Aorta (tissue), 5 donors: ENCODE measurements around the gene CLP1. TPM values are rescaled to one million over a fixed set of nuclear protein-coding genes. Genes with fewer than 3 reads are reported as not detected.
A peak's percentile ranks its signal among the peaks of the same experiment; 100 is the strongest.

Source experiments
- ATAC-seq: fragments of 200-7000 bp; cut with Tn5 transposase; one replicate; pipeline ENCODE4 v1.9.1; 2022; ENCODE audit warnings: moderate library complexity; ENCODE audit not compliant: low FRiP score
- DNase-seq, 2 donors: peaks; one replicate each; pipeline ENCODE4 v3.0.0-alpha.2; 2020
- H3K27ac ChIP-seq, 2 donors: one replicate each; pipeline ENCODE4 v1.5.1; 2013; ENCODE audit warnings: low read length in 2 of 2, mild to moderate bottlenecking in 2 of 2, moderate library complexity in 2 of 2, control low read depth in 1 of 2, inconsistent platforms in 1 of 2, low read depth in 1 of 2
- H3K27me3 ChIP-seq, 2 donors: one replicate each; pipeline ENCODE4 v1.6.1; 2013; ENCODE audit warnings: control low read depth in 1 of 2, low read length in 1 of 2, mild to moderate bottlenecking in 1 of 2, moderate library complexity in 1 of 2; ENCODE audit not compliant: insufficient read depth in 2 of 2, control insufficient read depth in 1 of 2
- H3K36me3 ChIP-seq, 2 donors: one replicate each; pipeline ENCODE4 v1.6.1; 2013; ENCODE audit warnings: control low read depth in 1 of 2, low read length in 1 of 2, mild to moderate bottlenecking in 1 of 2; ENCODE audit not compliant: insufficient read depth in 2 of 2, control insufficient read depth in 1 of 2
- H3K4me1 ChIP-seq, 2 donors: one replicate each; pipeline ENCODE4 v1.6.1; 2013; ENCODE audit warnings: low read length in 2 of 2, control low read depth in 1 of 2, mild to moderate bottlenecking in 1 of 2, moderate library complexity in 1 of 2; ENCODE audit not compliant: insufficient read depth in 2 of 2, control insufficient read depth in 1 of 2
- H3K4me3 ChIP-seq, 2 donors: one replicate each; pipeline ENCODE4 v1.5.1; 2013; ENCODE audit warnings: low read length in 2 of 2, control low read depth in 1 of 2, mild to moderate bottlenecking in 1 of 2
- H3K9me3 ChIP-seq: one replicate; pipeline ENCODE4 v1.6.1; 2013; ENCODE audit warnings: mild to moderate bottlenecking, low read length; ENCODE audit not compliant: control insufficient read depth
- WGBS, 2 donors: extraction: QIAGEN DNeasy Blood & Tissue Kit; methylation state at CpG; one replicate each; pipeline ENCODE4 v1.1.7; 2013; 5-methylcytosine and 5-hydroxymethylcytosine counted together
- intact Hi-C, 2 donors: fragments of 100-400 bp; cut with DNase I; formaldehyde crosslinking; loops; one replicate each; pipeline versions ENCODE4 v1.14.2 to v1.15.0; 2022
- polyA plus RNA-seq, 2 donors: library from polyadenylated mRNA; stranded (reverse); fragments of 200-250 nt; gene quantifications; one replicate each; pipeline ENCODE4 v1.2.3, GENCODE V29; 2013
- total RNA-seq, 2 donors: library from RNA; stranded (reverse); fragmentation: NEBNext Ultra II Directional; extraction: Animal tissue kit (Norgen Biotek cat#: 25700); gene quantifications; one replicate each; pipeline ENCODE4 v1.2.1, GENCODE V29; 2021
- donor health status: healthy with polysubstance abuse.
- donor health status: Bipolar disorder and iron deficiency.
- donor health status: DM: no; HTN: no; CAD: no.
- donor health status: DM: no; HTN: no; CAD: no.
- donor health status: DM: yes; HTN: yes; CAD: no.

The CLP1 gene
- total and polyA plus RNA-seq, 4 donors = 6.7 to 10.8 (median 10.3) TPM

DNA sequence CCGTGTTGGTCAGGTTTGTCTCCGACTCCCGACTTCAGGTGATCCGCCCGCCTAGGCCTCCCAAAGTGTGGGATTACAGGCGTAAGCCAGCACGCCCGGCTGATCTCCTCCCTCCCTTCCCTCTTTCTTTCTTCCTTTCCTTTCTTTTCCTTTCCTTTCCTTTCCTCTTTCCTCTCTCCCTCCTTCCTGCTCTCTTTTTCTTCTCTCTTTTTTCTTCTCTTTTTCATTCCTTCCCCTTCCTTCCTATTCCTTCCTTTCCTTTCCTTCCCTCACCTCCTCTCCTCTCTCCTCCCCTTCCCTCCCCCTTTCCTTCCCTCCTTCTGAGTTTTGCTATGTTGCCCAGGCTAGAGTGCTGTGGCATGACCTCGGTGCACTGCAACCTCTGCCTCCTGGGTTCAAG, 6.4 kb downstream of the CLP1 start:
- WGBS, 2 donors = 79 to 81% methylated on average over 9 of the region's 9 CpGs
- no peaks in the 10 kb centered on the region for H3K4me1 ChIP-seq
- intact Hi-C loops = loop anchor here (10.0 kb wide), 2 partner anchors 339 to 911 kb away; partner anchors contain the start of genes LPXN (in 1 of the 2), TNKS1BP1 (in 1 of the 2) and ZFP91 (in 1 of the 2)

DNA sequence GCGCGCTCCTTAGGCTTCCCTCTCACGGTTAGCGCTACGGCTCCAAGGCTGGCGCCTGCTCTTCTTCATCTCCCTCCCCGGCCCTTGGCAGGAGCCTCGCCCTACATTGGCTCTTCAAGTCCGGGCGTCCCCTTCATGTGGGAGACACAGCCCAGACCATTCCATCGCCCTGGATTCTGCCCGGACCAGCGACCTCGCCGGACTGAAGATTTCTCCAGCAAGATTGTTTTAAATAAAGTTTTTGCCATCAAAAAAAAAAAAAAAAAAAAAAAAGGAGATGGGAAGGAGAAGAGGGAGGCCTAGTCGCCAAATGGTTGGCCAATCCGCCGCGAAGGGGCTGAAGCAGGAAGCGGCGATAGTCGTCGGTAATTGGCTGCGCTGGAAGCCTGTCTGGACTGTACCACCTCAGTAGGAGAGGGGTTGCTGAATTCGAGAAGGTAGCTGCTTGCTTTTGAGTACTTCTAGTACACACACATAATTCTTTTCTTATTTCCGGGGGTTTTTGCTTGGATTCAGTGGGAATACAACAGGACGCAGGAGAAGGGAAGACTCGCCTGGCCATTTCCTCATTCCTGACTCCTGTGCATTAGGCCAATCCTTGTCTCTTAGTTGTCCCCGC, 9.7 kb downstream of the CLP1 start:
- WGBS, 2 donors = 0% methylated on average over 29 of the region's 29 CpGs
- Histone ChIP-seq H3K36me3 (peaks cover 0 to 2% of the 10 kb centered on the region in 2 donors), H3K9me3 (no peaks in the 10 kb centered on the region), H3K27ac (peak overlapping the region in 1 of 2 donors; percentile 76), H3K27me3 (no peaks in the 10 kb centered on the region), H3K4me1 (no peaks in the 10 kb centered on the region), H3K4me3 (peak overlapping the region; percentile 44 to 76)
- ATAC-seq = peak; percentile 97
- intact Hi-C loops = loop anchor here (5.0 to 10.0 kb wide), 3 partner anchors 45 to 908 kb away; partner anchors contain the start of genes LPXN (in 1 of the 2), MED19 (in 1 of the 2), TMX2 (in 1 of the 2) and TNKS1BP1 (in 1 of the 2)
- peak; percentile 98 to 99 for DNase-seq

More for the DNA sequence above, 6.4 kb downstream of the CLP1 start:
- no peaks in the 10 kb centered on the region for H3K9me3 ChIP-seq
- H3K4me3 ChIP-seq = no peak overlapping the region
- H3K27me3 ChIP-seq = no peaks in the 10 kb centered on the region
- H3K36me3 ChIP-seq = peaks cover 0 to 4% of the 10 kb centered on the region in 2 donors
- H3K27ac ChIP-seq = no peak overlapping the region
- ATAC-seq (no peak), DNase-seq (no peak)

DNA sequence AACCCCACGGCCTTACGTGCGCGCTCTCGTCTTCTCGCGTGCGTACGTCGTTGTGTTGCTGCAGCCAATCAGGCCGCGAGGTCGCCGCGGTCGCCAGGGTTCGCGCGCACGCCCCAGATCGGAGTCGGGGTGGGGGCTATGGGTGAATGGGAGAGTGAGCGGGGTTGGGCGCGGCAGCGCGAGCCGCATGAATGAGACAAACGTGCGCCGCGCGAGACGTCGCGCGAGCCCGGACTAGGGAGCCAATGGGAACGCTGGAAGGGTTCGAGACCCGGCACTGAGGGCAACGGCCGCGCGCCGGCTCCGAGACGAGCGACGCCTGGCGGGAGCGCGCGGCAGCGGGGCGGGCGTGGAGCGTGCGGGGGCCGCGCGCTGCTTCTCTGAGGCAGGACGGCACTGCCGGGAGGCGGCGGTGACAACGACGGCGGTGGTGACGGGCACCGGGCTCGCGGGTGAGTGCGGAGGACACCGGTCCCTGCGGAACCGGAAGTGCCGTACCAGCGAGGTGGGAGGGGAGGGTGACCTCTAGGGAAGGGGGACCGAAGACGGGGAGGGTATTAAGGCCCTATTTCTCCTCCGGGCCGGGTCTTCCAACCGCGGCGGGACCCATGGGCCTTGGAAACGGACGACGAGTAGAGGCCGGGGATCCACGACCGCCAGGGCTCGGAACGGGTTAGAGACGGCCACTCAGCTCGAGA, 10.3 kb downstream of the CLP1 start, which contains the start of gene ZDHHC5:
Gene ZDHHC5, plus strand, starts transcription at position 379 of the 698 bp plus-strand sequence. CDS start 4,977 bp downstream, outside the sequence.
- H3K27me3 ChIP-seq = no peaks in the 10 kb centered on the region
- H3K4me3 ChIP-seq = peak within 1 kb of the TSS; percentile 52 to 76
- DNase-seq (peak; percentile 100), ATAC-seq (peak; percentile 98)
- WGBS, 2 donors = 0% methylated on average over 79 to 96 of the region's 96 CpGs
- no peaks in the 10 kb centered on the region for H3K9me3 ChIP-seq
- H3K27ac ChIP-seq = peak within 1 kb of the TSS; percentile 43 to 76
- peaks cover under 1 to 4% of the 10 kb centered on the region in 2 donors for H3K36me3 ChIP-seq
- H3K4me1 ChIP-seq = no peaks in the 10 kb centered on the region
- intact Hi-C loops = loop anchor here (5.0 to 10.0 kb wide), 3 partner anchors 44 to 907 kb away; partner anchors contain the start of genes LPXN (in 1 of the 2), MED19 (in 1 of the 2), TMX2 (in 1 of the 2) and TNKS1BP1 (in 1 of the 2)

DNA sequence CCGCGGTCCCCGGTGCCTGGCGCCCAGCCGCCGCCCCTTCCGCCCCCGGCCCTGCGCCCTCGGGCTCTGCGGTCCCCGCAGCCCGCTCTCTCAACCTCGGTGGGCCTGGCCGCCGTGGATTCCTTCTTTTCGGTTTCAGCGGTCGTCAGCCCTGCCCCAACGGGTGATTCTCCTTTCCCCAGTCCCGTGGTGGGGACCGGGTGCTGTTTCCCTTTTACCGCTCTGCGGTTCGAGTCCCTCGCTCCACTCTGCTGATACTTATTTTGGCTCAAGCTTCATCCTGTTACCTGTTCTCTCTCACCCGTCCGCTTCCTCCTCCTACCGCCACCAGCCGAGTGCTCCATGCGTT, 10.8 kb downstream of the CLP1 start:
- peak overlapping the region; percentile 39 to 52 for H3K4me3 ChIP-seq

DNA sequence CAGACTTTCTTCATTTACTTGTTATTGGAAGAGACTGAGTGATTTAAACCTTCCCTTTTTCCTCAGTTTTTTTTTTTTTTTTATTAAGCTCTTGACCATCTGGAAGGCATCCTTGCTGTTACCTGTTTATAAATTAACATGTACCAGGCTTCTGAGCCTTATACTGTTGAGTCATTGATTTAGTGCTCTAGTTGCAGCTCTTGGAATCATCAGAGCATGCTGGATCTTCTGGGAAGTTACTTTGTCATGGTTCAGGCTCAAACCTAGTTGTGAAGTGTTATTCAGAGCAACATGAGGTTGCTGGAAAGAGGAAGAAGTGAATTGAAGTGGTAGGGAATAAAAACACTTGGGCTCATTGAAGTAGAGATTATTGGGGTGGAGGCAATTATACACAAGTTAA, 16.7 kb downstream of the CLP1 start:
- H3K27ac ChIP-seq = no peak overlapping the region
- peaks cover 2 to 11% of the 10 kb centered on the region in 2 donors for H3K36me3 ChIP-seq
- no peaks in the 10 kb centered on the region for H3K27me3 ChIP-seq
- H3K4me3 ChIP-seq = no peak overlapping the region
- no peaks in the 10 kb centered on the region for H3K4me1 ChIP-seq
- ATAC-seq = no peak
- DNase-seq = no peak
- no peaks in the 10 kb centered on the region for H3K9me3 ChIP-seq
- intact Hi-C loops = no loop called here

More for the DNA sequence above, 10.8 kb downstream of the CLP1 start:
- Histone ChIP-seq H3K27ac (peak overlapping the region; percentile 43 to 48), H3K4me1 (no peaks in the 10 kb centered on the region), H3K36me3 (peaks cover 2 to 7% of the 10 kb centered on the region in 2 donors), H3K27me3 (no peaks in the 10 kb centered on the region), H3K9me3 (no peaks in the 10 kb centered on the region)
- DNase-seq (peak in 1 of 2 donors; percentile 63), ATAC-seq (no peak)
- 0% methylated on average over 31 of the region's 31 CpGs for WGBS, 2 donors
- intact Hi-C loops = loop anchor here (5.0 to 10.0 kb wide), 3 partner anchors 44 to 906 kb away; partner anchors contain the start of genes LPXN (in 1 of the 2), MED19 (in 1 of the 2), TMX2 (in 1 of the 2) and TNKS1BP1 (in 1 of the 2)

DNA sequence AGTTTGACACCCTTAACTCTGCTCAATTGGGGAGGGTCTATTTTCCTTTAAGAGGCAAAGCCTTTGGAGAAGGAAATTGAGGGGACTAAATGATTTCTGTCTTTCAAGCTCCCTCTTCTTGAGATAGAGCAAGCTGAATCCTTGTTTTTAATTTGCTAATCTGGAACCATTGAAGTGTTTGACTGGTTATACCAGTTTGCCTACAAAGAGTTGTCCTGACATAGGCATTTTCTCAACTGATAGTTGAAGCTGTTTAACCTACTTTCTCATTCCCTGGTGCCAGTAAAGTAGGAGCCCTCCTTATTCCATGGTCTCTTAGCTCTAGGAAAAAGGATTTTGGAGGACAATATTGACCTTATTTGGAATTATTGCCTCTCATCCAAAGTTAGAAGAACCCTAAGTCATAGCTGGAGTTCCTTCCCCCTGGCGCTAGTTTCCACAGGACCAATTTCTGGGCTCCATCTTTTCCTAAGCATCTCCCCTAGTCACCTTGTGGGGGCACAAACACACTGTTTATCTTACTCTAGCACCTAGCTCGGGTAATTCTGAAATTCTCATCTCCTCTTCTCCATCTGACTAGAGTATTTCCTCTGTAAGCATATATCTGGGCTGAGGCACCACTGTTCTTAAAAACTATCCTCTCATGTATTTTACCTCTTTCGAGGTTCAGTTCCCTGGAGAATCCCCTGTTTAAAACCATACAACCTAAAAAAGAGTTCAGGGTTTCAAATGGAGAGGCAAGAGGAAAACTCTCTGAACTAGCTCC, 17.8 kb downstream of the CLP1 start:
- no peak for DNase-seq
- H3K27me3 ChIP-seq = no peaks in the 10 kb centered on the region
- H3K9me3 ChIP-seq = no peaks in the 10 kb centered on the region
- H3K27ac ChIP-seq = no peak overlapping the region
- 82 to 86% methylated on average over 3 of the region's 3 CpGs for WGBS, 2 donors
- intact Hi-C loops = no loop called here
- peaks cover 0 to 2% of the 10 kb centered on the region in 2 donors for H3K4me1 ChIP-seq
- H3K36me3 ChIP-seq = peaks cover 2 to 11% of the 10 kb centered on the region in 2 donors
- no peak overlapping the region for H3K4me3 ChIP-seq
- ATAC-seq = no peak

DNA sequence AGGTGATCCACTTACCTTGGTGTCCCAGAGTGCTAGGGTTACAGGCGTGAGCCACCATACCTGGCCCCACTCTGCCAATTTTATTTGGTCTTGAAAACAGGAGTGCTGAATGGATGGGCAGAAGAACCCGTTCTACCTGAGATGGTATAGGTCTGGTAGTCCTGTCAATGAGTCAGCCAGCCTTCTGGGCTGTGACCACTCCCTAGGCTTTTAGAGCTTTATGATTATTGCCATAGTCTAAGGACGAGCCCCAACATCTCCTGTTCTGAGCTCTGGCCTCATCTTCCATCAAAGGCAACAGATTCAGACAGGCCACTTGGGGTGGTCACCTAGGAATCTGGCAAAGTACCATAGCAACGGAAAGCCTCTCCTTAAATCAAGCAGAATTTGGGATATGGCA, 21.8 kb downstream of the CLP1 start:
- no peak overlapping the region for H3K4me3 ChIP-seq
- no peak overlapping the region for H3K27ac ChIP-seq
- H3K9me3 ChIP-seq = no peaks in the 10 kb centered on the region
- H3K36me3 ChIP-seq = peaks cover 1 to 7% of the 10 kb centered on the region in 2 donors
- intact Hi-C loops = no loop called here
- DNase-seq (no peak), ATAC-seq (no peak)
- 56 to 62% methylated on average over 4 of the region's 4 CpGs for WGBS, 2 donors
- H3K4me1 ChIP-seq = peaks cover 0 to 2% of the 10 kb centered on the region in 2 donors
- H3K27me3 ChIP-seq = no peaks in the 10 kb centered on the region

DNA sequence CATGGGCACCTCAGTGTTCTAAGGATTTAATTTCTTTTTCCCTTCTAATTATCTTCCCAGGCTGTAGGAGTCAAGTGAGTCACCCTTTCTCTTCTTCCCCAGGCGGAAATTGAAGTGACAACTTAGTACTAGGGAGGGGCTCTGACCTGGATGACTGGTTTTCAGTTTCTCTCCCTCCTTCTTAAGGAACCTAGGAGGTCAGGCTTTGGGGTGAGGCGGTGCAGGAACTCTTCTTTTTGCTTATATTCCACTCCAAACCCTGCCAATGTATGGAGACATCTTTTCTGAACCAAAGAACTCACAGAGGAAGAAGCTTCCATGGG, 23.0 kb downstream of the CLP1 start:
- Histone ChIP-seq H3K36me3 (peaks cover 1 to 7% of the 10 kb centered on the region in 2 donors), H3K27me3 (no peaks in the 10 kb centered on the region), H3K4me3 (no peak overlapping the region), H3K9me3 (no peaks in the 10 kb centered on the region), H3K27ac (no peak overlapping the region), H3K4me1 (peaks cover 0 to 2% of the 10 kb centered on the region in 2 donors)
- no peak for DNase-seq
- no peak for ATAC-seq
- WGBS, 2 donors = 82 to 97% methylated on average over 2 of the region's 2 CpGs
- intact Hi-C loops = no loop called here
